H9 (cell line): ENCODE data around the gene MYF6. TPM values are rescaled to one million over a fixed set of nuclear protein-coding genes. Genes with fewer than 3 reads are reported as not detected.

Source experiments
- DNase-seq: peaks from one replicate; pipeline ENCODE4 v3.0.0-alpha.2; 2017
- H2AFZ ChIP-seq: one replicate; pipeline ENCODE4 v1.6.1; 2013; ENCODE audit warnings: mild to moderate bottlenecking, low read length, control low read depth, moderate library complexity
- H2AK5ac ChIP-seq: 2 replicates; pipeline ENCODE4 v1.6.1; 2013; ENCODE audit warnings: low read length, control low read depth, mixed read lengths; ENCODE audit not compliant: insufficient read length
- H2BK120ac ChIP-seq: one replicate; pipeline ENCODE4 v1.6.1; 2013; ENCODE audit warnings: low read depth, mild to moderate bottlenecking, low read length, control low read depth, inconsistent platforms; ENCODE audit not compliant: poor library complexity, severe bottlenecking
- H2BK12ac ChIP-seq: 2 replicates; pipeline ENCODE4 v1.6.1; 2013; ENCODE audit warnings: low read length, control low read depth, mixed read lengths, low read depth; ENCODE audit not compliant: insufficient read length
- H2BK15ac ChIP-seq: 2 replicates; pipeline ENCODE4 v1.6.1; 2013; ENCODE audit warnings: low read depth, low read length, control low read depth
- H2BK20ac ChIP-seq: one replicate; pipeline ENCODE4 v1.6.1; 2013; ENCODE audit warnings: low read depth, mild to moderate bottlenecking, low read length, control low read depth, inconsistent platforms; ENCODE audit not compliant: poor library complexity, severe bottlenecking
- H2BK5ac ChIP-seq: 2 replicates; pipeline ENCODE4 v1.6.1; 2013; ENCODE audit warnings: low read length, control low read depth, mixed read lengths; ENCODE audit not compliant: insufficient read length
- H3K14ac ChIP-seq: 2 replicates; pipeline ENCODE4 v1.6.1; 2013; ENCODE audit warnings: low read length, control low read depth; ENCODE audit not compliant: insufficient read depth
- H3K18ac ChIP-seq: 2 replicates; pipeline ENCODE4 v1.6.1; 2013; ENCODE audit warnings: low read depth, mild to moderate bottlenecking, mixed read lengths, low read length, control low read depth; ENCODE audit not compliant: insufficient read length
- H3K23ac ChIP-seq: 2 replicates; pipeline ENCODE4 v1.6.1; 2013; ENCODE audit warnings: low read length, control low read depth, mixed read lengths, low read depth; ENCODE audit not compliant: insufficient read length
- H3K23me2 ChIP-seq: 2 replicates; pipeline ENCODE4 v1.6.1; 2013; ENCODE audit warnings: low read depth, mild to moderate bottlenecking, mixed read lengths, low read length, control low read depth; ENCODE audit not compliant: insufficient read length, poor library complexity, severe bottlenecking
- H3K27ac ChIP-seq: 2 replicates; pipeline ENCODE4 v1.5.1; 2013; ENCODE audit warnings: low read length, control low read depth, mixed read lengths, low read depth; ENCODE audit not compliant: insufficient read length
- H3K27me3 ChIP-seq: 2 replicates; pipeline ENCODE4 v1.6.1; 2013; ENCODE audit warnings: low read length, control low read depth, inconsistent platforms; ENCODE audit not compliant: insufficient read depth
- H3K4ac ChIP-seq: 2 replicates; pipeline ENCODE4 v1.6.1; 2013; ENCODE audit warnings: low read depth, mild to moderate bottlenecking, control low read depth, inconsistent platforms, low read length, moderate library complexity
- H3K4me1 ChIP-seq: 2 replicates; pipeline ENCODE4 v1.6.1; 2013; ENCODE audit warnings: low read length, control low read depth, inconsistent platforms; ENCODE audit not compliant: insufficient read depth
- H3K4me2 ChIP-seq: 2 replicates; pipeline ENCODE4 v1.6.1; 2013; ENCODE audit warnings: low read length, control low read depth, mixed read lengths; ENCODE audit not compliant: insufficient read length, insufficient read depth
- H3K56ac ChIP-seq: 2 replicates; pipeline ENCODE4 v1.6.1; 2013; ENCODE audit warnings: low read depth, mild to moderate bottlenecking, mixed read lengths, low read length, control low read depth; ENCODE audit not compliant: insufficient read length
- H3K79me1 ChIP-seq: 2 replicates; pipeline ENCODE4 v1.6.1; 2013; ENCODE audit warnings: low read depth, mild to moderate bottlenecking, moderate library complexity, low read length, control low read depth, inconsistent platforms; ENCODE audit not compliant: insufficient read depth, poor library complexity, severe bottlenecking
- H3K79me2 ChIP-seq: 2 replicates; pipeline ENCODE4 v1.6.1; 2013; ENCODE audit warnings: low read length, control low read depth, inconsistent platforms; ENCODE audit not compliant: insufficient read depth
- H3K9ac ChIP-seq: 2 replicates; pipeline ENCODE4 v1.6.1; 2013; ENCODE audit warnings: low read length, control low read depth, mixed read lengths; ENCODE audit not compliant: insufficient read length; ENCODE audit errors: extremely low read depth
- H3K9me3 ChIP-seq: one replicate; pipeline ENCODE4 v1.6.1; 2013; ENCODE audit warnings: low read depth, low read length, inconsistent platforms; ENCODE audit not compliant: control insufficient read depth
- H3T11ph ChIP-seq: one replicate; pipeline ENCODE4 v1.6.1; 2013; ENCODE audit warnings: mild to moderate bottlenecking, low read length, control low read depth, inconsistent platforms
- H4K20me1 ChIP-seq: one replicate; pipeline ENCODE4 v1.6.1; 2013; ENCODE audit not compliant: control insufficient read depth, insufficient read length, insufficient read depth
- H4K5ac ChIP-seq: 2 replicates; pipeline ENCODE4 v1.6.1; 2013; ENCODE audit warnings: low read depth, mild to moderate bottlenecking, mixed read lengths, low read length, control low read depth; ENCODE audit not compliant: insufficient read length
- H4K8ac ChIP-seq: replicated peaks from 2 replicates; pipeline ENCODE4 v1.6.1; 2013; ENCODE audit warnings: low read length, control low read depth, mixed read lengths, low read depth; ENCODE audit not compliant: insufficient read length
- H4K91ac ChIP-seq: 2 replicates; pipeline ENCODE4 v1.6.1; 2013; ENCODE audit warnings: low read depth, mild to moderate bottlenecking, moderate library complexity, mixed read lengths, low read length, control low read depth; ENCODE audit not compliant: insufficient read length
- H3K27ac Mint-ChIP-seq, 3 experiments: 2 replicates in 2 of 3; 3 replicates in 1 of 3; pipeline ENCODE4 v1.8.0; 2020 to 2021; ENCODE audit warnings: mixed read lengths in 3 of 3, mild to moderate bottlenecking in 1 of 3, moderate library complexity in 1 of 3
- H3K27me3 Mint-ChIP-seq: 2 replicates; pipeline ENCODE4 v1.8.0; 2021; ENCODE audit warnings: low read depth, mild to moderate bottlenecking, moderate library complexity, mixed read lengths
- H3K36me3 Mint-ChIP-seq, 3 experiments: 2 replicates in 2 of 3; 3 replicates in 1 of 3; pipeline ENCODE4 v1.8.0; 2020 to 2021; ENCODE audit warnings: low read depth in 3 of 3, mixed read lengths in 3 of 3; ENCODE audit not compliant: insufficient read depth in 1 of 3
- H3K4me1 Mint-ChIP-seq, 2 experiments: 2 replicates each; pipeline ENCODE4 v1.8.0; 2020; ENCODE audit warnings: mixed read lengths in 2 of 2
- H3K4me3 Mint-ChIP-seq, 2 experiments: 2 replicates in 1 of 2; 3 replicates in 1 of 2; pipeline ENCODE4 v1.8.0; 2020 to 2021; ENCODE audit warnings: mild to moderate bottlenecking in 2 of 2, mixed read lengths in 2 of 2, moderate library complexity in 1 of 2
- H3K9me3 Mint-ChIP-seq, 2 experiments: 2 replicates in 1 of 2; 3 replicates in 1 of 2; pipeline ENCODE4 v1.8.0; 2020; ENCODE audit warnings: mild to moderate bottlenecking in 2 of 2, mixed read lengths in 2 of 2, moderate library complexity in 1 of 2
- CTCF ChIP-seq: fragments of 200-600 bp; sonication (generic); conservative IDR thresholded peaks from 3 replicates; pipeline ENCODE4 v1.8.0; 2021; ENCODE audit warnings: antibody characterized with exemption, mild to moderate bottlenecking
- WGBS: extraction: QIAGEN DNeasy Blood & Tissue Kit; methylation state at CpG from one replicate; pipeline ENCODE4 v1.1.7; 2013; ENCODE audit warnings: missing lambda C conversion rate, low lambda C conversion rate, mixed read lengths; ENCODE audit not compliant: insufficient read length; ENCODE audit errors: extremely low coverage; 5-methylcytosine and 5-hydroxymethylcytosine counted together
- total RNA-seq: library from RNA; stranded (reverse); gene quantifications from 2 replicates; pipeline ENCODE4 v1.2.1, GENCODE V29; 2021

The MYF6 gene
- total RNA-seq, 1 experiment from 2014 or later = not detected

GRCh38 chr12:80716696-80717469, 9.4 kb downstream of the MYF6 start, which contains the start of gene MYF5:
Gene MYF5, plus strand, starts transcription at chr12:80716912. Its CDS starts 152 bp downstream, at chr12:80717064.
- no peak within 1 kb of the TSS for H4K5ac ChIP-seq
- no peak within 1 kb of the TSS for H2BK12ac ChIP-seq
- no peak within 1 kb of the TSS for H3K14ac ChIP-seq
- no CpG with 5 or more reads among the region's 45 CpGs for WGBS
- no peak within 1 kb of the TSS for H2BK20ac ChIP-seq
- TF ChIP-seq CTCF = no peak
- no peaks in the 10 kb centered on the region for H3K36me3 Mint-ChIP-seq
- no peaks in the 10 kb centered on the region for H3K9me3 Mint-ChIP-seq
- no peaks in the 10 kb centered on the region for H3K79me1 ChIP-seq
- H2BK5ac ChIP-seq = no peak within 1 kb of the TSS
- H3K27me3 Mint-ChIP-seq = peaks cover 49% of the 10 kb centered on the region
- no peaks in the 10 kb centered on the region for H3K9me3 ChIP-seq
- H3K4me1 ChIP-seq = peaks cover 15% of the 10 kb centered on the region
- no peaks in the 10 kb centered on the region for H4K20me1 ChIP-seq
- H3K79me2 ChIP-seq = no peaks in the 10 kb centered on the region
- H3K23ac ChIP-seq = no peak within 1 kb of the TSS
- H3K4me3 Mint-ChIP-seq = no peak within 1 kb of the TSS; a peak in 1 of 5 replicates
- peaks cover 5% of the 10 kb centered on the region for H3K23me2 ChIP-seq
- no peak within 1 kb of the TSS for H3K9ac ChIP-seq
- no peak within 1 kb of the TSS for H2AFZ ChIP-seq
- H2AK5ac ChIP-seq = no peak within 1 kb of the TSS
- no peak within 1 kb of the TSS for H4K8ac ChIP-seq
- H3K27me3 ChIP-seq = peaks cover 18% of the 10 kb centered on the region; the same call in 1 of the 2 replicates
- peak within 1 kb of the TSS; percentile 8 for H3K4me2 ChIP-seq
- H2BK15ac ChIP-seq = no peak within 1 kb of the TSS
- H3K4me1 Mint-ChIP-seq = peaks cover 45 to 47% of the 10 kb centered on the region in 2 experiments
- H2BK120ac ChIP-seq = no peak within 1 kb of the TSS
- no peak within 1 kb of the TSS for H3K56ac ChIP-seq
- peak; percentile 44 for DNase-seq
- H4K91ac ChIP-seq = no peak within 1 kb of the TSS
- peak within 1 kb of the TSS in 1 of 3 experiments; percentile 42; a peak in 1 of 7 replicates for H3K27ac Mint-ChIP-seq
- H3K18ac ChIP-seq = no peak within 1 kb of the TSS
- no peak within 1 kb of the TSS for H3T11ph ChIP-seq
- H3K27ac ChIP-seq = no peak within 1 kb of the TSS
- no peak within 1 kb of the TSS for H3K4ac ChIP-seq
